Measurements from ENCODE around the gene NKPD1.

GRCh38 chr19:45114116-45114515, 46.7 kb downstream of the NKPD1 start:
- no peak for TF ChIP-seq RFX5 (IDR thresholded peaks at IDR 0.05; ENCODE audit: low read depth, low read length)
- TF ChIP-seq CTCF (IDR thresholded peaks at IDR 0.05 in 2 of 3, conservative IDR thresholded peaks at IDR 0.05 in 1 of 3; ENCODE audit: control insufficient read depth in 2 of 3, extremely low read depth in 1 of 3, insufficient read depth in 1 of 3, low read depth in 3 of 3, low read length in 3 of 3), result no peak
- TF ChIP-seq EZH2 (IDR thresholded peaks at IDR 0.05; ENCODE audit: borderline replicate concordance, control insufficient read depth, low read depth, low read length), result no peak
- no peak for TF ChIP-seq POLR2A (IDR thresholded peaks at IDR 0.05; ENCODE audit: low read depth, low read length)
- TF ChIP-seq NR2F1 (conservative IDR thresholded peaks at IDR 0.05), result no peak
- TF ChIP-seq TBL1XR1 (IDR thresholded peaks at IDR 0.05; ENCODE audit: low read depth, low read length), result no peak
